Activated T-cell treated with anti-CD3 and anti-CD28 coated beads for 1 hour (primary cell): ENCODE results near the gene KRTAP5-1.

Experiments used
- DNase-seq: peaks from one replicate; pipeline ENCODE4 v3.0.0-alpha.2; 2020; ENCODE audit warnings: low read depth

Gene KRTAP5-1

GRCh38 chr11:1571760-1572196 lies 13.3 kb downstream of the KRTAP5-1 start:
- DNase-seq: no peak

- DNase-seq: no peak
These were observed 14.0 kb downstream of the KRTAP5-1 start for GRCh38 chr11:1570896-1571759.

DNA sequence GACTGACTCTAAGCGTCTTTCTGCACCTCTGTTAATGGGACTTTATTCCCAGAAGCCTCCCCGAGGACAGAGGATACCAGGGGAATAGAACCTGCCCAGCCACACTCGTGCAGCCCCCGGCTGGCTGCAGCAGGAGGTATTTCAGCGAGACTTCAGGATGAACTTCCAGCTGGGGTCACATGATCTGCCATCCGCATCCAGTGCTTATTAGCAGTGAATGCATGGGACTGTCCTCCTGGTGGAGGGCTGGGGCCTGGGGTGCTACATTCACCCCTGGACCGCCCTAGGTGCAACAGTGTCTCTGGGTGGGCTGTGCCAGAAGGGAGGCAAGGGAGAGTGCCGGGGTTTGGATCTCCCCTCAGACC lies 14.6 kb downstream of the KRTAP5-1 start:
- DNase-seq: no peak

GRCh38 chr11:1570001-1570453 lies 15.1 kb downstream of the KRTAP5-1 start:
- DNase-seq: no peak

DNA sequence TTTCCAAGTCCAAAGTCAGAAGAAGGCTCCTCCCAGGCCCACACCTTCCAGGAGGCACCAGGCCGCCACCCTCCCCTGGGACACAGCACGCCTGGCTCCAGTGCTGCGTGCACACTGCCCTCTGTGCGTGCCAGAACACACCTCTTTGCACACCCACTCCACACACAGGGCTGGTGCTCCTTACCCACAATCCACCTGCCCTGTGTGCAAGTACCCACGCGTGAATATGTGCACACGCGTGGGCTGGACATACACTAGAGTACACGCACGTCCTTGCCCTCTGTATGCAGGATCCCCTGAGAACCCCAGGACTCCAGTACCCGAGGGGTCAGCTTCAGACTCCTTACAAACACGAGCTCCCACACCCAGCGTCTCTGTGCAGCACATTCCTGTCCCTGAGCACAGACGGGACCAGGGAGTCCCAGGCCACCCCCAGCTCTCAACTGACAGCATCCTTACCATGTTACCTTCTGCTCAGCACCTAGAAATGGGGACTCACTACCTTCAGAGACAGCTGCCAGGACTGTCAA lies 15.8 kb downstream of the KRTAP5-1 start:
- DNase-seq: no peak

DNA sequence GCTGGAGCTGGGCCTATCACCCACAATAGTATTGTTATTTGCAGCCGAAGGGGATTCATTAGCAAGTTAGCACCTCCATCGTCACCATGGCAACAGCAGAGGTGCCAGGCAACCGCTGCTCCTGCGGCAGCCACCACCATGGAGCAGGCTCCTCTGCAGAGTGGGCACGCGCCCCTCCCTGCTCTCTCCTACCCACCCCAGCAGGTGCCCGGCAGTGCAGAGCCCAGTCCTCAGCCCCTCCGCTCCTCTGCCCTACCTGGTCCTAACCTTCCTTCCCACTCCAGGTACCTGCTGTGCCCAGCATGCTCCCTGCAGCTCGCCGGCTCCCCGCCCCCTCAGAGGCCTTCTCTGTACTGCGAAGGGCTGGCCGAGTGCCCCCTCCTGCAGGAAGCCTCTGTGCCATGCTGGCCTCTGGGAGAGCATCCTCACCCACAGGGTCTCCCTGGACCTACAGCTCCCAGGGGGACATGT lies 16.6 kb downstream of the KRTAP5-1 start:
- no peak for DNase-seq

GRCh38 chr11:1567721-1568100 lies 17.4 kb downstream of the KRTAP5-1 start:
- no peak for DNase-seq

DNA sequence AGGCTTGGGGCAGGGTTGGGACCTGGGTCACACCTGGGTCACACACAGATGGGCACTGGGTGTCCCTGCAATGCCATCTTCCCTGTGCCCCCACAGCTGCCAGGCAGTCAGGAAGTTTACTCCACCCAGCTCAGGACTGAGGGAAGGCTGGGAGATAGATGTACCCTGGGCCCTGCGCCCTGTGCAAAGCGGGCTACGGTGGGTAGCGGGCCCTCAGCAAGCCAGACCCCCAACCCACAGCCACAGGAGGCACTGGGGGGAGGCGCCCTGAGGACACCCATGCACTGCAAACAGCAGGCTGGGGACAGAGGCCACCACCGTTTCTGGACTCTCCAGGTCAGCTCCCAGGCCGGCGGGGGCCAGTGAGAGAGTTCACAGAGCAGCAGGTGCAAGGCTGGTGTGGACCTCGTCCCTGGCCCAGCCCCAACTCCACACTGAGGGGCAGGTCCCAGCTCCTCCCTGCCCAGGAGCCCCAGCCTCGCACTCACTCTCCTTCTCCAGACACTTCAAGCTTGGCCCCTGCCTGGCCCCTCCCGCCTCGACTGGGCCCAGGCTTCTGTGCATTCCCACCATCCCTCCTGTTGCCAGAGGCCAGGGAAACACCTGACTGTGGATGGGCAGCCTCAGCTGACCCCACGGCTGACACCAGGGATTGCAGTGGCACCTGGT lies 17.9 kb downstream of the KRTAP5-1 start:
- no peak for DNase-seq

- no peak for DNase-seq
These were observed 18.6 kb downstream of the KRTAP5-1 start for GRCh38 chr11:1566381-1567051.

DNA sequence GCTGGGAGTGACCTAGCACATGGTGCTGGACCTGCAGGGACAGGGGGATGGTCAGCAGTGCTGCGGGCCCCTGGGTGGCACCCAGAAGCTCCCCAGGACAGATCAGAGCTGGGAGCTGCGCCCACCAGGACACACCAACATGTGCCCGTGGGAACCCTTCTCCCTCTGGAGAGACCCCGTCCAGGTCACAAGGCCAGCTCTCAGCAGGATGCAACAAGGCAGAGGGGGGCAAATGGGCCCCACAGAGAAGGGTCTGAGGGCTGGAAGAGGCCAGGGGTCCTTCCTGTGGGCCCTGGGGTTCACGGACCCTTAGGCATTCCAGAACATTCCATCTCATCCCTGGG lies 19.2 kb downstream of the KRTAP5-1 start:
- no peak for DNase-seq

GRCh38 chr11:1565173-1565903 lies 19.7 kb downstream of the KRTAP5-1 start:
- DNase-seq: no peak

GRCh38 chr11:1564535-1565172 lies 20.4 kb downstream of the KRTAP5-1 start:
- no peak for DNase-seq

DNA sequence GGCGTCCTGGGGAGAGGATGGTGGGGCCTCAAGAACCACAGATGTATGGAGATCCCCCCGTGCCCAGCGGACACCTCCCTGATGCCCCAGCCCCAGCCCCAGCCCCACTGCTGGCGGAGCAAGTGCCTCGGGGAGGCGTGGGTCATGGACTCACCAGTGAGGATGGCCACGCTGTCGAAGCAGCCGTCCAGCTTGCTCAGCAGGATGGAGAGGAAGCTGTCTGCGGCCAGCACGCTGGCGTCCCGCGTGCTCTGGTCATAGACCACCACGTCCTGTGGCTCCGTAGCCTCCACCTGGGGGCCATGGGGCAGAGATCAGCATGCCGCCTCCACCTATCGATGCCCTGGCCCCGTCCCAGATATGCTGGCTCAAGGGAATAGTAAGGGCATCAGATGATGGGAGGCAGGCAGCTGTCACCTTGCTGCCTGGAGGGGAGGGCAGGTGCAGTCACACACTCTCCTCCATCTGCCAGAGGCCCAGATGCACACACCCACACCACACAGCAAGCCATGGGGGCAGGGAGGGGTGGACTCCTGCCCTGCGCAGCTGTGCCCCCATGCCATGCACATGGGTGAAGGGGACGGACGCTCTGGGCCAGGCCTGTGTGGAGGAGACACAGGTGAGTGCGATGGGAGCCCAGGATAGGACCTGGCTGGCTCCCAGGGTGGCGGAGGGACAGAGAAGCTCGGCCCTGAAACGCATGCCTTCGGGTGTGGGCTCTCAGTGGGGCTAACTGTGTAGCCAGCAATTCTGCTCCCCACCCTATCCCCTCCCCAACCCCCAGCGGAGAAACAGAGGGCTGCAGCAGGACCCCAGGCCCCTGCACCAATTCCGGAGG lies 21.2 kb downstream of the KRTAP5-1 start:
- DNase-seq: no peak

DNA sequence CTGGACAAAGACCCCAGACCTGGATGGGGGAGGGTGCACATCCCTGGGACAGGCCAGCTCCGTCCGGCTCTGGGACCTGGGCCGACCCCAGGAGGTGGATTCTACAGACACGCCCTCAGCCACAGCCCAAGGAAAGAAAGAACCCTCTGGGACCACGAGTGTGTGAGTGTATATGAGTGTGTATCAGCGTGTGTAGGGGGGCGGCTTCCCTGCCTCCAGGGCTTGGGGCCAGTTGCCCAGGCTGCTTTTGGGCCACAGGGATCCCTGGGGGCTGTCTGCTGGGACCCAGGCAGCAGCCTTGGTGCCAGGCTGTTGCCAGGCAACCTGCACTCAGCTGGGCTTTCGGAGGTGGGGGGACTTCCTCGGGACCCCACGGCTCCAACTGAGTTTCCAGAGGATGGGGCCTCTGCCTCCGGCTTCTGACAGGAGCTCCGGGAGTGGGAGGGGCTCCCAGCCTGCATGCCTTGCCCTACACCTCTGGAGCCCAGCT lies 21.9 kb downstream of the KRTAP5-1 start:
- DNase-seq: no peak

DNA sequence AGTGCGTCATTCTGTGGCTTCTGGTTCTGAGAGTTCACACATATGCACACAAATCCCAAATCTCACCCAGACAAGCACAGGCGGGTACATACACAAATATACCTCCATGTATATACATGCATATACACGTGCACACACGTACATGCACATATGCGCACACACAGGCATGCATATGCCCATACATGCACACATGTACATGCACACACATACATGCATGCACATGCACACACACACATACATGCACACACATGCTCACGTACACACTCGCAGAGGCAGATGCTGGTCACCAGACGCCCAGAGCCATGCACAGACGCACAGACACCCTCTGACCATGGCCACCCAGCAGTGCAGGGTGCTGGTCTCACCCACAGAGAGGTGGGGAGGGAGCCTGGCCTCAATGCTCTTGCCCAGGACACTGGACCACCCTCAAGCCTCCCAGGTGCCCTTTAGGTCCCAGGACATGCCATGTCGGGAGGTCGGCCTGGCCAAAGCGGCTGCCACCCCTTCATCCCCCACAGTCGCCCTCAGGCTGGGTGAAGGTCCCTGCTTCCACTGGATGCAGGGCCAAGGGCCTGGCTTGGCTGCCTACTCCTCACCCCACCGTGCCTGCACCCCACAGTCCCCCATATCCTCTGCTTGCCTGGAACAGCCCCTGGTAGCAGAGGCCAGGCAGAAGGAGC lies 22.5 kb downstream of the KRTAP5-1 start:
- DNase-seq: no peak

GRCh38 chr11:1561955-1562354 lies 23.1 kb downstream of the KRTAP5-1 start:
- DNase-seq: no peak

DNA sequence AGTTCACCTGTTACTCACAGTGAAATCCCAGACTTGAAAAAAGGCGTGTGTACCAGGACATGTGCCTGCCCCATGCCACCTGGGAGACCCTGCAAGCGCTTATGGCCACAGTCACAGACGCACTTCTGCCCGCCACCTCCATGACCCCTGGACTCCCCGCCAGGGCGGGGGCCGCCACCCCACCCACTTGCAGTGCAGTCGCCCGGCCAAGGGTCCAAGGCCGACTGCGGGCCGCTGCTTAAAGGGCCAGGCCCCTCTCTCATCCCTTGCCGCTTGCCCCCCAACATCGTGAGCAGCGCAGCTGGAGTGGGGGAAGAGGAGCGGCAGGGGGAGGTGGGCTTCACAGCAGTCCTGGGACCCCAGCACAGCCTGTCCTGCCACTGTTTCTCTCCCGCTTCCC lies 23.8 kb downstream of the KRTAP5-1 start:
- no peak for DNase-seq

DNA sequence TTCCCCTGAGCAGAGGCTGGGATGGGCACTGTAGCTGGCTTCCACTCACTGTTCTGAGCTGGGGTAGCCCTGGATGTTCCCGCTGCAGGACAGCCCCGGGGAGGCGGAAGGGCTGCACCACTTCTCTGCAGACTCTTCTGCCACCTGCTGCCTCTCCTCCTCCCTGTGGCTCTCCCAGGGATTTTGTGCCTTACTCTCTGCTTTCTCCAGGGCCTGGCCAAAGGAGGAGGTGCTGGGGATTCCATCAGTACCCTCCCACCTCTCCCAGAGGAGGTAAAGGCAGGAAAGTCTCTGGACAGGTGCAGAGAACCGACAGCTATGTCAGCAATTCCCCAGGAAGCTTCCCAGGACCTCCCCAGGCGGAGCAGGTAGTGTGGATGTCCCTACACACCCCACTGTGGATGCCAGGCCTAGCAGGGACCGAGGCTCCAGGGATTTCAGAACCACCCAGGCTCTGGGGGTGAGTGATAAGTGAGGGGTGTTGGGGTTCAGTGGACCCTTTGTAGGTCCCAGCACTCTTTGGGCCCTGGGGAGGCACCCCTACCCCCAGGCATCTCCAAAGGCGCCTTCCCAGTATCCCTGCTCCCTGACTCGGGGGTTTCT lies 24.3 kb downstream of the KRTAP5-1 start:
- no peak for DNase-seq

GRCh38 chr11:1560002-1560648 lies 25.0 kb downstream of the KRTAP5-1 start:
- DNase-seq: no peak
